Cardiac muscle cell (in vitro differentiated cells and primary cell): ENCODE data around the gene CALN1. TPM values are rescaled to one million over a fixed set of nuclear protein-coding genes. Genes with fewer than 3 reads are reported as not detected.
"Not testable (repeated sequence)": the region's sequence is repeated elsewhere in the genome, so short reads cannot be mapped to it uniquely, and the experiment has no call there.

Source experiments
- DNase-seq, 2 donors: peaks; one replicate each; pipeline versions ENCODE4 v3.0.0 to v3.0.0-alpha.2; 2010 to 2017; ENCODE audit warnings: low read depth in 1 of 2, low spot score in 1 of 2
- H3K27ac ChIP-seq: fragments of 200-600 bp; sonication (generic); 2 replicates; pipeline ENCODE4 v1.5.1; 2016
- H3K27me3 ChIP-seq: fragments of 200-600 bp; sonication (generic); 2 replicates; pipeline ENCODE4 v1.6.0; 2016; ENCODE audit warnings: control low read depth
- H3K36me3 ChIP-seq: fragments of 200-600 bp; sonication (generic); 2 replicates; pipeline ENCODE4 v1.5.1; 2016; ENCODE audit warnings: control low read depth
- H3K4me1 ChIP-seq: fragments of 200-600 bp; sonication (generic); 2 replicates; pipeline ENCODE4 v1.8.1; 2017; ENCODE audit warnings: low read depth, mild to moderate bottlenecking, mixed run types
- H3K4me3 ChIP-seq: fragments of 200-600 bp; sonication (generic); 2 replicates; pipeline ENCODE4 v1.5.1; 2016; ENCODE audit warnings: mild to moderate bottlenecking
- H3K9me3 ChIP-seq: fragments of 200-600 bp; sonication (generic); 2 replicates; pipeline ENCODE4 v1.5.1; 2017; ENCODE audit warnings: low read depth, mild to moderate bottlenecking, control low read depth
- CTCF ChIP-seq: IDR thresholded peaks from 2 replicates; pipeline ENCODE4 v1.5.1; 2012; ENCODE audit warnings: low read depth, mild to moderate bottlenecking, low read length
- polyA plus RNA-seq: library from polyadenylated mRNA; unstranded; fragments of >200 nt; fragmentation: Nextera tagmentation; extraction: Ambion mirVana; gene quantifications from 2 replicates; pipeline ENCODE4 v1.2.1, GENCODE V29; 2016
- total RNA-seq: library from RNA; depleted of rRNA; stranded (reverse); fragments of >200 nt; gene quantifications from 2 replicates; pipeline ENCODE4 v1.2.3, GENCODE V29; 2016

Gene CALN1
- total and polyA plus RNA-seq, 2 experiments from 2014 or later: 0.03 to 0.18 TPM

GRCh38 chr7:71752171-71752935, 659.8 kb downstream of the CALN1 start:
- DNase-seq: peak; percentile 43 to 75
- TF ChIP-seq CTCF: peak; percentile 59

GRCh38 chr7:71750290-71750689, 661.8 kb downstream of the CALN1 start:
- DNase-seq: no peak
- Histone ChIP-seq H3K27me3 (peaks cover 22% of the 10 kb centered on the region), H3K9me3 (no peaks in the 10 kb centered on the region), H3K36me3 (no peaks in the 10 kb centered on the region), H3K27ac (no peak overlapping the region), H3K4me3 (no peak overlapping the region), H3K4me1 (no peaks in the 10 kb centered on the region)
- no peak for TF ChIP-seq CTCF

More at GRCh38 chr7:71752171-71752935, 659.8 kb downstream of the CALN1 start:
- Histone ChIP-seq H3K27me3 (peaks cover 22% of the 10 kb centered on the region), H3K9me3 (no peaks in the 10 kb centered on the region), H3K4me1 (no peaks in the 10 kb centered on the region), H3K27ac (no peak overlapping the region), H3K36me3 (no peaks in the 10 kb centered on the region), H3K4me3 (no peak overlapping the region)

- Histone ChIP-seq H3K27me3 (peaks cover 2% of the 10 kb centered on the region), H3K9me3 (no peaks in the 10 kb centered on the region), H3K4me3 (no peak overlapping the region), H3K4me1 (no peaks in the 10 kb centered on the region), H3K27ac (no peak overlapping the region), H3K36me3 (no peaks in the 10 kb centered on the region)
- TF ChIP-seq CTCF: no peak
- no peak for DNase-seq
Observed at GRCh38 chr7:71746006-71746405, 666.1 kb downstream of the CALN1 start.

GRCh38 chr7:71740174-71740560, 672.0 kb downstream of the CALN1 start:
- Histone ChIP-seq H3K27me3 (no peaks in the 10 kb centered on the region), H3K36me3 (no peaks in the 10 kb centered on the region), H3K4me1 (no peaks in the 10 kb centered on the region), H3K27ac (no peak overlapping the region), H3K9me3 (no peaks in the 10 kb centered on the region), H3K4me3 (no peak overlapping the region)
- no peak for DNase-seq
- TF ChIP-seq CTCF: no peak

GRCh38 chr7:71739520-71740173, 672.5 kb downstream of the CALN1 start:
- Histone ChIP-seq H3K27me3 (no peaks in the 10 kb centered on the region), H3K4me3 (no peak overlapping the region), H3K4me1 (no peaks in the 10 kb centered on the region), H3K27ac (no peak overlapping the region), H3K36me3 (no peaks in the 10 kb centered on the region), H3K9me3 (no peaks in the 10 kb centered on the region)
- DNase-seq: no peak
- no peak for TF ChIP-seq CTCF

- not testable (repeated sequence) for H3K9me3 ChIP-seq, H3K4me1 ChIP-seq, H3K27me3 ChIP-seq, H3K27ac ChIP-seq, DNase-seq, H3K36me3 ChIP-seq, H3K4me3 ChIP-seq
Observed at GRCh38 chr7:71737931-71738540, 674.1 kb downstream of the CALN1 start.
